Measurements from ENCODE around the gene DNAJC25. TPM values are rescaled to one million over a fixed set of nuclear protein-coding genes. Genes with fewer than 3 reads are reported as not detected.
"Not testable (repeated sequence)": the region's sequence is repeated elsewhere in the genome, so short reads cannot be mapped to it uniquely, and the experiment has no call there.

Gene DNAJC25
- 10.9 TPM for total RNA-seq

DNA sequence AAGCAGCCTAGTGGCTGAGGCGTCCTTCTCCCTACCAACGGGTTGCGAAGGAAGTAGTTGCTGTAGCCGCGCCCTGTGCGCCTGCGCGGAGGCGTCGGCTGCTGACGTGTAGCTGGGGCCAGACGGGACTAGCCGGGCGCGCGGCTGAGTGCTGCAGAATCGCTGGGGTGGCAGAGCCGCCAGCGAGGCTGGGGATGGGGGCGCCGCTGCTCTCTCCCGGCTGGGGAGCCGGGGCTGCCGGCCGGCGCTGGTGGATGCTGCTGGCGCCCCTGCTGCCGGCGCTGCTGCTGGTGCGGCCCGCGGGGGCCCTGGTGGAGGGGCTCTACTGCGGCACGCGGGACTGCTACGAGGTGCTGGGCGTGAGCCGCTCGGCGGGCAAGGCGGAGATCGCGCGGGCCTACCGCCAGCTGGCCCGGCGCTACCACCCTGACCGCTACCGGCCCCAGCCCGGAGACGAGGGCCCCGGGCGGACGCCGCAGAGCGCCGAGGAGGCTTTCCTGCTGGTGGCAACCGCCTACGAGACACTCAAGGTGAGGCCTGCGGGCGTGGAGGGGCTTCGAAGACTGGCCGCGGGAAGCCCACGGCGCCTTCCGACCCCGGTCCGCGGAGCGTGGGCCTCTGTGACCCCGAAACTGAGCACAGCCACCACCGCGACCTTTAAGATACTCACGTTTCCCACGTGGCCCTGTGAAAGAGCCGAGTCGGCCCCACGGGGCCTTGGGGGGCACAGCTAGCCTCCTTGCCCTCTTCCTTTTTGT, at the start of gene DNAJC25:
DNAJC25 (plus strand) TSS at position 121 of the 758 bp plus-strand sequence; CDS start at position 195, 74 bp downstream.
- peak; percentile 99 for DNase-seq

DNA sequence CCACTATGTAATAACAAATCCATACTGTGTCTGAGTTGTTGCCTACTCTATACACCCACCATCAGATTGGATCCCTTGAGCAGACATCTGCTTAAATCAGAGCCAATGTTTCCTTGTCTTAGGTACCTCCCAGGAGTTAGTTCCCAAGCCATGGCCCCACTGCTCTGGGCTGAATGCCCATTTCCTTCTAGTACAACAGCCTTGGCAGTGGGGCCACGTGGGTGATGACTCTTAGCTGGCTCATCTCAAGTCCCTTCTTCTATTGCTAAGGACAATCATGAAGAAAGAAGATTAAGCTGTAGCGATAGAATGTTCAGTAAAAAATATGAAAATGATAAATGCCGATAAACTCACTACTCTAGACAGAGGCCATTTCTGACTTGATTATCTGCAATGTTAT, 48.2 kb upstream of the DNAJC25 start:
- DNase-seq = no peak

DNA sequence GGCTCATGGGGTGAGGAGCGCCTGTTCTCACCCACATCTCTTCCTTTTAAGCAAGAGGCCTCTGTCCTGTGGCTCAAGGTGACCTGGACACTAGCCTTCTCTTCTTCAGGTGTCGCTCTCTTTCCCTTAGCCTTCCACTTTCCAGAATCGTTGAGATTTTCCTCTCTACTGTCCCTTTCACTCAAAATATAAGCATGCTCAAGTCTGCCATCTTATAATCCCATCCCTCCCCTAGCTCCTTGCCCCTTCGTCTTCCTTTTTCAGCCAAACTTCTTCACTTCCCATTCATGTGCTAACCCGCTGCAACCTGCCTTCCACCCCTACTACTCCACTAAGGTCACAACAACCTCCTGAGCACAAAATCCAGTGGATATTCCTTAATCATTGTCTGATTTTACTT, 44.8 kb upstream of the DNAJC25 start:
- DNase-seq = no peak

- no peak for DNase-seq
These were observed 42.3 kb upstream of the DNAJC25 start for GRCh38 chr9:111588846-111589245.

DNA sequence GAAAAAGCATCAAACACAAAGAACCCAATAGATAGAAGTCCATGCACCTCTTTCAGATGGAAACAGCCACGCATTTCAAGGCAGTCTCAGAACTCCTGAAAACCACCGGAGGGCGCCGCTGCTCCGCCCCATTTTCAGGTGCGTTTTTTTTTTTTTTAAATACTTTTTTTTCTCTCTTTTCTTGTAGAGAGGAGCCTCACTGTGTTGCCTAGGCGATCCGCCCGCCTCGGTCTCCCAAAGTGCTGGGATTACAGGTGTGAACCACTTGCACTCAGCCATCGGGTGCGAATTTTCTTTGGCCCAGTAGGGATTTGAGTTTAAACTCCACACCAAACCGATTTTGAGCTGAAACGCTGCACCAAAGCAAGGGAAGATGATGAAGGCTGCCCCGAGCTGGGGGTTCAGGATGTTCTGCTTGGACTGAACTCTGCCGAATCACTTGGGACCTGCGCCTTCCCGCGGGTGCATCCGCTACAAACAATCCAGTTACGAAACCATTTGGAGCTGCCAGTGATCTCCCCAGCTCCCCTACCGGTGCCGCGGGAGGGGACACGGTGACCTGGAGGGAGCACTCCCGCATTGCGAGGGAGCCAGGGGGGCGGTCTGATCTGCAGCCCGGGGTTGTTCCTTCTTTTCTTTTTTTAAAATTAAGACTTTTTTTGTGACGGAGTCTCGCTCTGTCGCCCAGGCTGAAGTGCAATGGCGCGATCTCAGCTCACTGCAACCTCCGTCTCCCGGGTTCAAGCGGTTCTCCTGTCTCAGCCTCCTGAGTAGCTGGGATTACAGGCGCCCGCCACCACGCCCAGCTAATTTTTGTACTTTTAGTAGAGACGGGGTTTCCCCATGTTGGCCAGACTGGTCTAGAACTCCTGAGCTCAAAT, 33.0 kb upstream of the DNAJC25 start:
- DNase-seq = peak; percentile 83

GRCh38 chr9:111598733-111599091, 32.4 kb upstream of the DNAJC25 start:
- DNase-seq = peak; percentile 56

DNA sequence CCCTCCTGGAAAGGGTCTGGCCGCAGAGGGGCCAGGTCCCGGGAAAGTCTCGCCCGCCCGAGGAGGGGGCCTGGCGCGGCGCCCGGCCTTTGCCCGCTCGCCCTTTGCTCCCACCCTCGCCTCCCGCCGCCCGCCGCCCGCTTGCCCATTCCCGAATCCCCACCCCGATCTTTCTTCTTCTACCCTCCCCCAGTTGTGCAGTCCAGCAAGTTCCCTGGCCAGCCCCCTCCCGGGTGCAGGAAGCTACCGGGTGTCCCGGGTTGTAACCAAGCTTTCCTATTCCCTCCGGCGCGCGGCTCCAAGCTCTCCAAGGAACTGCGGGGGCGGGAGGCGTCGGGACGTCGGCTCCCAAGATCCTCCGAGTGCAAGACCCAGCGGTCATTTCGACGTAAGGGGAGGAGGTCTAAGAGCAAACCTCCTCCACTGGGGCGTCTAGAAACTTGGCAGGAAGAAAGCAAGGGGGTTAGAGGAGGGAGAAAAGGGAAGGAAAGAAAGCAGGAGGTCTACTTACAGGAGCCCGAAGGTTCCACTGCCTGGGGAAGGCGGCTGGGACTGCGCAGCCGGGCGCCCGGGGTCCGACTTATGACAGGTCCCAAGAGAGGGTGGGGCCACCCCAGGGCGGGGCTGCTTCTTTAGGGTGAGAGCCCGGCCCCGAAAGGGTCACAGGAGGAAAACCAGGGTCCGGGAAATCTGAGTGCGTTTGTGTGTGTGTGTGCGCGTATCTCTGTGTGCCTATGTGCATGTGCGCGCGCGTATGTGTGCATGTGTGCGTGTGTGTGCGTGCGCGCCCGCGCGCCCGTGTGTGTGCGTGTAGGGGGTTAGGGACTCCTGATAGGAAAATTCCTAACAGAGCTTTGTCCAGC, 31.8 kb upstream of the DNAJC25 start, which contains the start of gene PTGR1:
PTGR1 (minus strand) TSS at position 556 of the 863 bp plus-strand sequence. CDS start 2,225 bp downstream, outside the sequence.
- peak; percentile 92 for DNase-seq

DNA sequence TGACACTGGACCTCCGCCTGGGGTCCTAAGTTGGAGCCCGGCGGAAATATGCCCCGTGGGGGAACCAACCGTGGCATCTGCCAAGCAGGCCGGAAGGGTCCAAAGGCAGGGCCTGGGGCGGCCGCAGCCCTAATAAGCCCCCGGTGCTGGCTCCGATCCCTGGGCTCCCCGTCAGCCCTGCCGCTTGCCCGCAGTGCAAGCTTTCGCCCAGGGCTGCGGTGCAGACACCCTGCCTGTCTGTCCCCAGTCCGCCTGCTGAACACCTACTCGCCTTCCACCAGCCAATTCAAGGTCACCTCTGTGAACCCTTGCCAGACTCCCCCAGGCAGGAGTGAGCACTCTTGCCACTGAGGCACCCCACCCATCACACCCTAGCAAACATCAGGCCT, 31.2 kb upstream of the DNAJC25 start:
- DNase-seq = no peak

GRCh38 chr9:111601237-111602018, 29.7 kb upstream of the DNAJC25 start:
- DNase-seq = peak; percentile 51

DNA sequence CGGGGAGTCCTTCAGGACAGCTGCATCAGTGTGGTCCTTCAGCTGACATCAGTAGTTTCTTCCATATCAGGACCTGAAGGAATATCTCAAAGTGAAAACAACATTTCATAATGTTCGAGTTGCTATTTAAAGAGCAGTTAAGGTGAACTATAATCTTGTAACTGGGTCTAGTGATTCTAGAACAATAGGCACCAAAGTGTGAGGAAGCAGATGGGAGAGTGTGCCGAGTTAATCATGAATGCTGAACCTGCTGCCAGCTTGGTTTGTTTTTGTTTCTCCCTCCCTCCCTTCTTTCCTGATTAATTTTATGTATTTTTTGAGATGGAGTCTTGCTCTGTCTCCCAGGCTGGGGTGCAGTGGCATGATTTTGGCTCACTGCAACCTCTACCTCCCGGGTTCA, 28.1 kb upstream of the DNAJC25 start:
- no peak for DNase-seq

- no peak for DNase-seq
These were observed 27.0 kb upstream of the DNAJC25 start for GRCh38 chr9:111604054-111604615.

- DNase-seq = no peak
These were observed 26.0 kb upstream of the DNAJC25 start for GRCh38 chr9:111605041-111605559.

DNA sequence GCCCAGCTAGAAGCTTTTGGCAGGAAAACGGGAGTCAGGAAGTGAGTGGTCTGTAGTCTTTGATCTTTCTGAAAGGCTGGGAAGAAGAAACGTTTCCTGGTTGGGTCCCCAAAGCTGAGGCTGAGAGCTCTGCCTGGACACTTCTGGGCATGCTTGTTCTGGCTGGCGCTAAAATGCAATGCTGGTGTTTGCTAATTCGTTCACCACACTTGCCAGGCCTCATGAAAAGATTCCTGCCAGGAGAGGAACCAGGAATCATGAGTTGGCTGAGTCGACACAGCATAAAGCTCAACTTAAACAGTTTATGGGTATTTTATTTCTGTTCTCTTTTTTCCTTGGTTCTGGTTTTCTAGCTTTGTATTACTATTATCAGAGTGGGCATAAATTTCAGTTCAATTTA, 21.0 kb upstream of the DNAJC25 start:
- DNase-seq = no peak

- no peak for DNase-seq
These were observed 20.3 kb upstream of the DNAJC25 start for GRCh38 chr9:111610845-111611244.

DNA sequence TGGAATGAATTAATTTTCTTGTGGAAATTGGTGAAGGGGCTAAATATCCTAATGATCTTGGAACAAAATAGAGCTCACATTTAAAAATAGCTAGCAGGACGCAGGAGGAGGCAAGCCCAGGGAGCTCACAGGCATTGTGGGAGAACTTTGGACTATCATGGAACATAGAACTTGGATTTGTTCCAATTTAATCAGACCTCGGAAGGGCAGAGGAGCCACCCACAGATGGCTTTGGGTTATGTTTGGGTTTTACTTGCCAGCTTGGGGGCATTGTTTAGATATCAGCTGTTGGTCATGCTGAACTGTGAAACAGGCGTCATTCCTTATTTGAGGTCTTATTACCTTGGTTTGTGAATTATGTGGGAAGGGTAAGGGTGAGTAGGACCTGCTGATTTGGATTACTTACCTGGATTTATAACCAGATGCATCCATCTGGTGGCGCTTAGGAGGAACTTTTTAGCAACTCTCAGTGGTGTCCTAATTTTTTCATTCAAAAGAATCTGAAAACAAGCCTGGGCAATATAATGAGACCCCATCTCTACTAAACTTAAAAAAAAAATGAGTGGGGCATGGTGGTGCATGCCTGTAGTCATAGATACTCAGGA, 17.6 kb upstream of the DNAJC25 start:
- DNase-seq = peak; percentile 34

- DNase-seq = no peak
These were observed 15.2 kb upstream of the DNAJC25 start for GRCh38 chr9:111615928-111616327.

GRCh38 chr9:111617349-111617748, 13.8 kb upstream of the DNAJC25 start:
- DNase-seq = not testable (repeated sequence)

GRCh38 chr9:111621895-111622480, 9.1 kb upstream of the DNAJC25 start:
- peak; percentile 37 for DNase-seq

- DNase-seq = no peak
These were observed 8.5 kb upstream of the DNAJC25 start for GRCh38 chr9:111622626-111623025.

Measured in tongue (tissue), 2 donors.